TTC549 (cell line): ENCODE data around the gene NOP10.
A peak's percentile ranks its signal among the peaks of the same experiment; 100 is the strongest.
"Not testable (repeated sequence)": the region's sequence is repeated elsewhere in the genome, so short reads cannot be mapped to it uniquely, and the experiment has no call there.

Experiments
- FAIRE-seq: peaks from 2 replicates; lab custom pipeline; 2012; peaks lifted over from hg19 to GRCh38; lab: Jason Lieb, UNC

Gene NOP10

DNA sequence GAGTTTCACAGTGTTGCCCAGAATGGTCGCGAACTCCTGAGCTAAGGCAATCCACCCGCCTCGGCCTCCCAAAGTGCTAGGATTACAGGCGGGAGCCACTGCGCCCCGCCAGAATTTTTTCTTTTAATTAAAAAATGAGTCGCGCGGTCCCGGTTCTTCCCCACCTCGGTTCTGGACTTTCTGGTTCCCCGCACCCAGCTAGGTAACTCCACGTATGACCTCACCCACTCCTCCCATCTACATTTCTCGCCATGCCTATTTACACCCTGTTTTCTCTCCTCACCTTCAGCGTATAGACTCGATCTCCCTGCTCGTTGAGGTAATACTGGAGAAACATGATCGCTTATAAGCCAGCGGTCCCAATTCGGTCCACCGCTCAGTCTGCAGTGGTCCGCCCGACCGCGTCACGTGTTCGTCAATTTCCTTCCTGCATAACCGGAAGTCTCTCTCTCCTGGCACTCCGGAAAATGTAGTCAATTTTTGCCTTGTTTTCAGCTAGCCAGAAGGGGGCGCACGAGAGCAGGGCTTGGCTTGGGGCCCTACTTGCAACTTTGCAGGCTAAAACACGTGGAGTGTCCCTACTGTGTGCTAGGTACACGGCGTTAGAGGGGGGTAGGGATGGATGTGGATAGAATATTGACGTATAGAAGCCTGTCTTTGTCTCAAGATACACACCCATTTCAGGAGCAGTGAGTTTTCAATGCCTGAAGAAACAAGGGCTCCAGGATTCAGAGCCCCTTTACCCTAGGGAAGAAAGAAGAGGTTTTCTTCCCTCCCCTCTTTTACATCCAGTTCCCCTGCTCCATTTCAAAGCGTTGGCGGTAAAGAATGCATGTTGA, at the start of gene NOP10, which contains the start of gene NUTM1:
Gene NOP10 (minus strand): TSS at position 400 of the 839 bp plus-strand sequence. CDS start 63 bp downstream, at position 337.
Gene NUTM1 (plus strand): TSS at position 579 of the 839 bp plus-strand sequence. CDS start 382 bp downstream, outside the sequence.
- FAIRE-seq, result peak; percentile 28

DNA sequence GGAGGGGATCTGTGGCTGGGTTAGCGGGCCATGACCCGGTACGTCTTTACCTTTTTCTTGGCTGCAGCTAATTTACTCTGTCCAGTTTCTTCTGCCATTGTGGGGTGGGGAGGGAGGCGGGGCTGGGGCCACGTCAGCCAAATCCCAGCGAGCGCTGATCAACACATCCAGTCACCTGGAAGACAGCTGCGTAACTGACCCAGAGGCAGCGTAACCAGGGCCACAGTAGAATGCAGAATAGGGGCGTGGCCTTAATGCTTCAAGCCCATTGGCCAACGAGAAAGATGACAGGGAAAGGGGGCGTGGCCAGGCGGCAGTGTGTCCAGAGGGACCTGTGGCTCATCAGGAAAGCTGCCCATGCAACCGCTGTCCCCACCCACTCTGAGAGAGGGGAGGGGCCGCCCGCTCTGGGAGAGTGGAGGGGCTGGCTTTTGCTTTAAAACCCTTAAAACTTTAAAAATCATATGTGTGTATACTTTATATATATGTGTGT, 46.7 kb upstream of the NOP10 start:
- not testable (repeated sequence) for FAIRE-seq

DNA sequence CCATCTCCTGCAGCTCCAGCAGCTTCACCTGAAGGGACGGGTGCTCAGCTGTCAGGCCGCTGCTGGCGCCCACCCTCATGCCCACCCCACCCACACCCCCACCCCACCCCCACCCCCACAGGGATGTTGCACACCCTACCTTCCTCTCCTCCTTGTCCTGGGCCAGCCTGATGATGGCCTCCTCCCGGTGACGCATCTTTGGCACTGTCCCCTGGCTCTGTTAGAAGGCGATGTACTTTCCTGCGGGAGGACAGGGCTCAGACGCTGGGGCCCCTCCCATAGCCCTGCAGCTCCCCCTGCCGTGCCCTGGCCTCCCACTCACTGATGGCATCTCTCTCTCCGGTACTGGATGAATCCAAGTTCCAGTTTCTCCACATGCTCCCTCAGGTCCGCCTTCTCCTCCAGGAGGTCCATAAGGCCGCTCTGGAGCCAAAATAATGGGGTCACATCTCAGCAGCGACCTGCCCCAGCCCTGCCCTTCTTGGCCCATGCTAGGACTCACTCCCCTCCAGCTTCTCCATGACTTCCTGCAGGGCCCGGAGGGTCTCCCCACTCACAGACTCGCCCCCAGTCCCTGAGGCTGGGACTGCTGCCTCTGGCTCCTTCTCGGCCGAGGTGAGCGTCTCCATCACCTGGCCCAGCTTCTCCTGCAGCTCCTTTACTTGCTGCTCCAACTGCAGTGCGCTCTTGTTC, 39.0 kb upstream of the NOP10 start:
- FAIRE-seq, result not testable (repeated sequence)

DNA sequence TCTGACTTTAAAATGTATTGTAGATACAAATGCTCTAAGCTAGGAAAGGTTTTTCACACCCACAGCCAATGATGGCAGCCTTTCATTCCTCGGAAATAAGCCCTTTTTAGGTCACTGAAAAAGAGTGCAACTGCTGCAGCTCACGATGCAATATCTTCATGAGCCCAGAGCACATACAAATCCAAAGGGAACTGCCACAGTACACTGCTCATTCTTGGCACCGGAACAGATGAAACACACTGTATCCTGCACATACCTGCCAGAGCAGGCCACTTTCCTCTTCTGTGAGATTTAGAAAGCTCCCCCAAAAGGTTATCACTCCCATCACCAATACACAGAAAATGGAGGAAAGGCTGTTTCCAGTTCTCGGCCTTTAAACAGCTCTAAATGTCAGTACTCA, 37.6 kb upstream of the NOP10 start:
- not testable (repeated sequence) for FAIRE-seq

DNA sequence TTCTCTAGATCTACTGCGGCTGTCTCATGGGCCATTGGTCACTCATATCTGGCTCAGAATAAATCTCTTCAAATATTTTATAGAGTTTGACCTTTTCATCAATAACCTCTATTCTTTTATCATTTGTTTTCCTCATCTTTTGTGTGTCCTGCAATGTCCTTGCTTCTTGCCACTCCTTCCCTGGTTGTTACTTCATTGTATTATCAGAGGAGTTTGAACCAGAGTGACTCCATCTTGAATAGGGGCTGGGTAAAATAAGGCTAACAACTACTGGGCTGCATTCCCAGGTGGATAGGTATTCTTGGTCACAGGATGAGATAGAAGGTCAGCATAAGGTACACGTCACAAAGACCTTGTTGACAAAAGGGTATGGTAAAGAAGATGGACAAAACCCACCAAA, 33.9 kb upstream of the NOP10 start:
- FAIRE-seq, result no peak

DNA sequence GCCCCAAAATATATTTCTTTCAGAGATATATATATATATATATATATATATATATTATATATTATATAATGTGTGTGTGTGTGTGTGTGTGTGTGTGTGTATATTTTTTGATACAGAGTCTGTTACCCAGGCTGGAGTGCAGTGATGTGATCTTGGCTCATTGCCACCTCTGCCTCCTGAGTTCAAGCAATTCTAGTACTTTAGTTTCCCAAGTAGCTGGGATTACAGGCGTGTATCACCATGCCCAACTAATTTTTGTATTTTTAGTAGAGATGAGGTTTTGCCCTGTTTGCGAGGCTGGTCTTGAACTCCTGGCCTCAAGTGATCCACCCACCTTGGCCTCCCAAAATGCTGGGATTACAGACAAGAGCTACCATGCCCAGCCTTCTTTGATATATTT, 32.6 kb upstream of the NOP10 start:
- not testable (repeated sequence) for FAIRE-seq

DNA sequence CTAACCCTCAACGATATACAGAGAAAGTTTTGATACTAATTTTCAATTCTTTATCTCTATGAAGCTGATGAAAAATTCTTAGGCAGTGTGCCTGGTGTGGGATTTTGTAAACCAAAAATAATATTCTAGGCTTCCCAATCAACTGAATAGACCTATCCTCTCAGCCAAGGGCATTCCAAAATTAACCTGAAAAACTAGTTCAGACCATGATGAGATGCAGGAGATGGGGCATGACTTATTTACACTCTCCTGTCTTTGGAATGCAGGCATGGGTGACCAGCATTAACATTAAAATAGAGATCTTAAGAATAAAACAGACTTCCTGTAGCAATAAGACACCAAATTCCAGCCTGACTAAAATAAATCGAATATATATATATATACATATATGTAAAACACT, 31.9 kb upstream of the NOP10 start:
- FAIRE-seq, result no peak

DNA sequence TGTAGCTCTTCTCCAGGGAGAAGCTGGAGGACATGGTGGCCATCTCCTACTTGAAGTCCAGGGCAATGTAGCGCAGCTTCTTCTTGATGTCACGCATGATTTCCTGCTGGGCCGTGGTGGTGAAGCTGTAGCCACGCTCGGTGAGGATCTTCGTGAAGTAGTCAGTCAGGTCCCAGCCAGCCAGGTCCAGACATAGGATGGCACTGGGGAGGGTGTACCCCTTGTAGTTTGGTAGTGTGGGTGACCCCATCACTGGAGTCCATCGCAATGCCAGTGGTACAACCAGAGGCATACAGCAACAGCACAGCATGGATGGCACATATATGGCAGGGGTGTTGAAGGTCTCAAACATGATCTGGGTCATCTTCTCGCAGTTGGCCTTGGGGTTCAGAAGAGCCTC, 31.0 kb upstream of the NOP10 start:
- FAIRE-seq, result no peak

DNA sequence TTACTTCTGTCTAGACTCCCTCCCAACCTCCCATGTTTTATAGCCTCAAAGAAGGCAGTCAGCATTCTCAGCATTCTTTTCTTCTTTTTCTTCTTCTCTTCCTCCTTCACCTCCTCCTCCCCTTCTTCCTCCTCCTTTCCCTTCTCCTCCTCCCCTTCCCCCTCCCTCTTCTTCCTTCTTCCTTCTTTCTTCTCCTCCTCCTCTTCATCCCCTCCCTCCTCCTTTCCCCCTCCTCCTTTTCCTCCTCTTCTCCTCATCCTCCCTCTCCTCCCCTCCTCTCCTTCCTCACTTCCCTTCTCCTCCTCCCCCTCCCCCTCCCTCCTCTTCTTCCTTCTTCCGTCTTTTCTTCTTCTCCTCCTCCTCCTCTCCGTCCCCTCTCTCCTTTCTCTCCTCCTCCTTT, 27.7 kb upstream of the NOP10 start:
- no peak for FAIRE-seq

DNA sequence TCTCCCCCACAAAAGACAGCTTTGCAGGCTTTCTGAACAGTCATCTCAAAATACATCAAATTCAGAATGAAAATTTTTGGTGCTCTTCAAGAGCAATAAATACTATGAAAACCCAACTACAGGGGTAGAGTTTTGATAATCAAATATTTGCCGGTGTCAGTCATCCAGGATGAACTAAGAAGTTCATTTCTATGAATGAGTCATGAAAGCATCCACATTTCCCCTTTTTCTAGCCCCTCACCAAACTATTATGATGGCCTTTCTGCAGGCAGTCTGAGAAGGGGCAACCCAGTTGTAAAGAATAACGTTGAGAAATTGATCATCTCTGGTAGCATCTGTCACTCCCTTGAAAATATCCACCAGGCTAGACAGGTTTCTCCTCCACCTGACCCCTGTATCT, 27.2 kb upstream of the NOP10 start:
- FAIRE-seq, result no peak

DNA sequence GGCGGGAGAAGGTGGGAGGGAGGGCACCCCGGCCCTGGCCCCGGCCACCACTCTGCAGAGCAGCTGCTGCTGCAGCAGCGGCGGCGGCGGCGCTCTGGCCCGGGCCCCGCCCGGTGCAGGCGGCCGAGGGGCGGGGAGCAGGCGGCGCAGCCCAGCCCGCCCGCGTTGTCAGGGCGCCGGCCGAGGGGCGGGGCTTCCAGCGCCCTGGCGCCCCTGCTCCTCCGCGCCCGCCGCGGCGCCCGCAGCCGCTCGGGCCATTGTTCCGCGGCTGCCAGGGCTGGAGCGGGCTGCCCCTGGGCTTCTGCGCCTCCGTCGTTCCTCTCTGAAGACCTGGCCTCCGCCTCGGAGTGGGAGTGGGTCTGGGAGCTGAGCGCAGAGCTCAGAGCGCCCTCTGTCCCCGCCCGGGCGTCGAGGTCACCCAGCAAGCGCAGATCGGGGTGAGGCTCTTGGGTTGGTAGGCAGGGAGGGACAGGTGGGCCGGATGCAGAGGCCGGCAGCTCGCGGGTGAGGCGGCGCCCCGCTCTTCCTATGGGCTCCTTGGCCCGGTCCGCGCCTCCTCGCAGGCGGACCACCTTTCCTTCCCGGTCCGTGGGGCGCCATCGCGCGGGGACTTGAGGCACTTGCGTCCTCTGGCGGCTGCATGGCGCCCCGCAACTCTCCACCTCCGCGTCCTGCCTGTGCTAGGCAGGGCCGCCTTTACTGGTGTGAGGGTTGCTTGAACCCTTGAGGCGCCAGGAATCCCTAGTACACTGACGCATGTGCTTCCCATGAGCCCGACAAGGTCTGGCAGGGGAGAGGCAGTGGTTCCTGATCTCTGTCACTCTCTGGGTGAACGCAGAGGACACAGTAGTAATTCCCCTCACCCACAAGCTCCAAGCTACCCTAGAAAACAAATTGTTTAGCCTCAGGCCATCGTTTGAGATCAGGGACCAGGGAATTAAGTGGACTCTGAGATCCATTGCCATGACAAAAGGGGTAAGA, 24.5 kb upstream of the NOP10 start, which contains the start of gene LPCAT4:
Gene LPCAT4 (minus strand): TSS at position 96 of the 981 bp plus-strand sequence. CDS start 96 bp downstream, outside the sequence.
- FAIRE-seq, result no peak

DNA sequence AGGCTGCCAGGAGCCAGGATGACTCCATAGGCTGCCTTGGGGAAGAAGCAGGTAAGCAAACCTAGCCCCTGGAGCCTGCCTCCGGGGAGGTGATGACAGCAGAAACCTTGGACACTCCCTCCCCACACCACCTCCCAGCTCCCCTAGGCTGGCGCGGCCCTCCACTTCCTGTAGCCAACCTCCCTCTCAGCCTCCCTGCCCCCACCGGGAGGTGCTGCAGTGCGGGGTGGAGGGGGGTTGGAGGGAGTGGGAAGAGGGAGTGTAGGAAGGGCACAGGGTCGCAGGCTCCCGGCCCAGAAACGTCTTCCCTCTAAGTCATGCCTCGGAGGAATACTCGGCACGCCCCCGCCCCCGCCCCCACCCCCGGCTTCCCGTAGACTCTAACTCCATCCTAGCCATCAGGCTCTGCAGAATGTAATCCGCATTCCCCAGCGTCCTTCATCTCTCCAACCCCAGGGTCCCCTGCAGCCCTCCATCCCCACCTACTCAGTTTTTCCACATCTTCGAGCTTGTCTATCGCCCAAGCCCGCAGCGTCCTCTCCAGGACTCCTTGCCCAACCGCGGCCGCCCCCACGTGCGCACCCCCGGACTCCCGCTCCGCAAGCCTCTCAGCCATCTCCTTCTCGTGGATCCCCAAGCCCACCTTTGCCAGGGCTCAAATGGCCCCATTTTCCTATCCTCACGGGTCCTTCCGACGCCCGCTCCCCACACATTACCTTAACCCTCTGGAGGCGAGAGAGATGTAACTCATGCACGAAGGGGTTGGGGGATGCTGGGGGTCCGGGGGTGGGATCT, 23.5 kb upstream of the NOP10 start:
- FAIRE-seq, result no peak

DNA sequence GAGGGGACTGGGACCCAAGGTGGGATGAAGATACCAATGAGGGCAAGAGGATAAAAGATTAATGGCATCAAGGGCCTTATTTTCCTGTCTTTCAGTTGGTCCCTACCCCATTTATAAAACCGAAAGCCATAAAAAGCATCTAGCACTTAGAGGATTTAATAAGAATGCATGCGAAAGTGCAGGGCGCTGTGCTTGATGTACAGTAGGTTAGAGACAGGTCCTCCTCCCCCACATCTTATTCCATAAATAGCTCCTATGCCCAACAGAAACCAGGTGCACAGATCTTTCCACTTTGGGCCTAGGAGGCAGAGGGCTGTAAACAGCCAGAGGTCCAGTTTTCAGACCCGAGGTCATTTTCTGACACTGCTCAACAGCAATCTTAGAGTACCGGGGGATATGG, 22.9 kb upstream of the NOP10 start:
- no peak for FAIRE-seq

DNA sequence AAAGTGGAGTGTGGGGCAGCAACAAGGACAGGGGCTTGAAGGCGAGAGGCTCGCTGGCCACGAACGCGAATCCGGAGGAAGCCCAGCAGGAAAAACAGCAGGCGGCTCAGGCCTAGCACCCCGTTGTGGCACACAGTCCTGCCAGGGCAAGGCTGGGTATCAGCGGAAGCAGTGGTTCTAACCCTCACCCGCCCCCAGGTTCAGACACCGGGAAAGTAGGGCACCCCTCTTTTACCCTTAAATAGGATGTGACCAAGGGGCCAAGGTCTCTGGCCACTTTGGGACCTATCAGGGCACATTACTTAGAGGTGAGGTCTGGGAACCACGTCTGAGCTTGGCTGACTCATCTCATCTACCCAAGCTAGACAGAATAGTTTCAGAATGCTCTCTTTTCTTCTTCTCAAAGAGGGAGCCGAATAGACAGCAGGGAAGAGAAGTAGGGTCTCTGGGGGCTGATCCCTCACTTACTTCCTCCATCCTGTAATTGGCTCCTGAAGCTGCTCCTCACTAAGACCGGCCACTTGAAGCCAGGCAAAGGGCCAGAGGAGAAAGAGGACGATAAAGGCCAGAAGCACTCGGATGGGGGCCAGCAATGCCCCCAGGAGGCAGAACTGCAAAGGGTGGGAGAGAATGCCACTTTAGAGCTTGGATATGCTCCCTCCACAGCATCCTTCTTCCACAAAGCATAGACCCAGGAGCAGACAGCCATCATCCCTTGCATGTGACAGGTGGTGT, 22.3 kb upstream of the NOP10 start:
- FAIRE-seq, result no peak

DNA sequence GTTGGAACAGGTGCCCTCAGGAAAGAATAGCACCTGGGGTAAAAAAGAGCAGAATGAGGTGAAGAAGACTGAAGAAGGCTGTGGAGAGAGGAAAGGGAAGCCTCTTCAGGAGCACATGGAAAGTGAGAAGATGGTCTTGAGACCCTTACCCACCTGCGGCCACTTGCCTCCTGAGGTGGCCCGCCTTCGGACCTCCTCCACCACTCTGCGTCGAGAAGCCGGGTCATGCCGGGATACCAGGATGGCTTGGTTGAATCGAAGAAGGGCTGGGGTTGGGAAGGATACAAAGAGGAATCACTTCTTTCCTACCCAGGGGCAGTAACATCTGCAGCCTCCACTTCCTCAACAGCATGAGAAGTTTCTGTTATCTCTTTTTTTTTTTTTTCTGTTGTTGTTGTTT, 21.1 kb upstream of the NOP10 start:
- no peak for FAIRE-seq

DNA sequence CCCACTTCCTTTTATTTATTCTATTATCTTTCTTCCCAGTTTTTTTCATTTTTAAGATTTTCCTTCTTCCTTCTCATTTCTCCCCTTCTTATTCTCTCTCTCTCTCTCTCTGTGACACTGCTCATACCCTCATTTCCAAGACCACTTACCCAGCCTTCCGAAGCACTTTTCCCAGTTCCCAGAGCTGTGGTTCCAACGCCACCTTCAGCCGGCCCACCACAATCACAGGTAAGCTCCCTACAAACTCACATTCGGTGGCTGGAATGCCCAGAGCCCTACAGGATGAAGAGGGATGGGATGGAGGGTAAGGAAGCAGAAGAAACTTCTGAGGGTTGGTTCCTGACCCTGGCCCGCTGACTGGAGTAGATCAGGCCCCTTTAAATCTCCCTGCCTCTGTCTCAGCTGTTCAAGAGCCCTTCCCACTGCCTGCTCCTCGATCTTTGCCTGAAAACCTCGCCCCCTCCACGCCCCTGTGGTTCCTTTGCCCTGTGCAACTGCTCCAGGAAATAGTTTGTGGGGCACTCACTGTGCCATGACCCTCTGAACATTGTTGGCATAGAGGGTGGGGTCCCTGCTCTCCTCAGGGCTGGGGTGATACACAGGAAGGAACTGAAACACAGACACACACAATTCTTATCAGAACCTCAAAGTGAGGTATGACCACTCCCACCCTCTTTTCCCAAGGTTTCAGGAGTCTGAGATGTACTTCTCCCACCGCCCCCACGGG, 19.3 kb upstream of the NOP10 start:
- no peak for FAIRE-seq

DNA sequence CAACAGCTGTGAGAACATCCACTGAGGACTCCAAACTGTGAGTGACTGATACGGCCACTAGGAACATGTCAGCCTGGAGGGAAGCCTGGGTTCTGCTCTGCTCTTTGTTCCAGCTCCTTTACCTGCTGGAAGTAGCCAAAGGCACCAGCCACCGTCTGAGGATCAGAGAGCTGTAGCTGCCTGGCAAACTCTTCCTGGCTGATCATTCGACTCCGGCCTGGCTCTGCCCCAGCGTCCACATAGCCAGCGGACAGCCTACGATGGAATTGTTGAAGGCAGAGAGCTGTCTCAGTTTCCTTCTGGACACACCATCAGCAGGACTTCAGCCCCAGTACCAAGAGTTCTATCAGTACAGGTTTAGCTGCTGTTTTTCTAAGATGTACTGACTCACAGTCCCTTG, 18.3 kb upstream of the NOP10 start:
- FAIRE-seq, result no peak

DNA sequence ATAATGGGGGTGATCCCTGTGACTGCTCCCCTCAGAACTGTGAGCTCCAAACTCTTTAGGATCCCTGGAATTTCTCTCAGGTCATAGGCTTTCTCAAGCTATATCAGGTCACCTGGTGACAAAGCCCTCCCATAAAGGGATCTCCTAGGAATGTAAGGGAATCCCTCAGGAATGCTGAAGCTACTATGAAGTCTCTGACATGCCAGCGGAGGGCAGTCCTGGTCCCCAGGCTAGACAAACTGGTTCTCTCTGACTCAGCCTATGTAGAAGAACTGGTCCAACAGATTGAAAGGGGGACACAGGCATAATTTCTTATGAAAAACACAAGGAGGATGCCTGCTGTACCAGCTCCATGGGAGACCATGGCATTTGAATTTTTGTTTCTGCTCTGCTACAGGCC, 17.4 kb upstream of the NOP10 start:
- FAIRE-seq, result no peak

DNA sequence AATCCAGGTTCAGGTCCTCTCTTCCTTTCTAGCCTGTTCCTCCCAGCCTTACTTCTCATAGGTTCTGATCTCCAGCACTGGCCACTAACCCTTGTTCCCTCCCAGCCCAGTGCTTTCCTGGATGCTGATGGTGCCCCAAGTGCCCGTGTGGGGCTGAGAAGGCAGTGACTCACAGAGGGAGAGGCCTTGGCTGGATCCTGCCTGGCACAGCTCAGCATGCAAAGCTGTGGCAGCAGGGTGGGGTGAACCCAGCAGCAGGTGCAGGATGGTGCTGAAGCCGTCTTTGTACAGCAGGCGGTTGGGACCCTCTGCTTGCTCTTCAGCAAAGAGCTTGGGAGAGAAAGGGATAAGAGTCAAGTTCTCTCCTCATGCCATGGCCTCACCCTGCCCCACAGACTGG, 16.5 kb upstream of the NOP10 start:
- no peak for FAIRE-seq

DNA sequence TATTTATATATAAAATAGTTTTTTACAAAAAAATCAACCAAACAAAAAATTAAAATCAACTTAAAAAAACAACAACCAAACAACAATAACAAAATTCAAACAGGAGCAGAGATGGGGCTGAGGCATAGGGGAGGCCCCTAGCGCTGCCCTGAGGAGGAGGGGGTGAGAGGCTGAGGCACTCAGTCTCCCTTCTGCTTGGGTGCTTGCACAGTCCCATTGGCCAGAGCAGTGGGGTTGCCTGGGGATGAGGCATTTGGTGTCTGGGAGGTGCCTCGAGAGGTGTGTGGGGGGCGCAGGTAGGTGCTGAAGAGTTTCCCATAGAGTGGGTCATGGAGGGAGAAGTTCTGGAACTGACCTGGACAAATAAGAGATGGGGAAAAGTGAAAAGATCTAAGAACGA, 16.0 kb upstream of the NOP10 start:
- FAIRE-seq, result no peak
